Esophagus squamous epithelium (tissue), 5 donors: ENCODE measurements around the gene PRDM2. TPM values are rescaled to one million over a fixed set of nuclear protein-coding genes. Genes with fewer than 3 reads are reported as not detected.

Experiments
- DNase-seq: peaks from one replicate; lab custom pipeline; 2025; lab: John Stamatoyannopoulos, UW
- H3K27ac ChIP-seq, 4 donors: fragments of 200-600 bp; sonication (generic); one replicate each; pipeline ENCODE4 v1.5.1; 2016 to 2019; ENCODE audit warnings: mild to moderate bottlenecking in 1 of 4
- H3K27me3 ChIP-seq, 4 donors: fragments of 200-600 bp; sonication (generic); 1 replicate in 3 of 4; 2 replicates in 1 of 4; pipeline versions ENCODE4 v1.5.1 to v1.6.0; 2017 to 2021; ENCODE audit warnings: antibody characterized with exemption in 1 of 4
- H3K36me3 ChIP-seq, 3 donors: fragments of 200-600 bp; sonication (generic); one replicate each; pipeline ENCODE4 v1.5.1; 2016 to 2019
- H3K4me1 ChIP-seq, 3 donors: fragments of 200-600 bp; sonication (generic); one replicate each; pipeline ENCODE4 v1.5.1; 2017 to 2019
- H3K4me3 ChIP-seq, 4 donors: fragments of 200-600 bp; sonication (generic); 1 replicate in 3 of 4; 2 replicates in 1 of 4; pipeline ENCODE4 v1.5.1; 2016 to 2019; ENCODE audit warnings: mild to moderate bottlenecking in 2 of 4, moderate library complexity in 1 of 4
- H3K9me3 ChIP-seq, 3 donors: fragments of 200-600 bp; sonication (generic); one replicate each; pipeline ENCODE4 v1.5.1; 2016 to 2019
- POLR2A ChIP-seq, 4 donors: fragments of 450-650 bp; IDR thresholded peaks; one replicate each; pipeline ENCODE4 v1.6.1; 2017; ENCODE audit warnings: antibody characterized with exemption in 4 of 4, mild to moderate bottlenecking in 4 of 4, moderate library complexity in 3 of 4
- WGBS, 2 donors: methylation state at CpG; one replicate each; pipeline ENCODE4 v1.1.5; 2018; 5-methylcytosine and 5-hydroxymethylcytosine counted together
- intact Hi-C: fragments of 100-400 bp; cut with DNase I; formaldehyde crosslinking; loops from one replicate; pipeline ENCODE4 v1.15.0; 2022
- total RNA-seq, 4 donors: library from RNA; depleted of rRNA; stranded (reverse); fragments of >200 nt; gene quantifications; one replicate each; pipeline ENCODE4 v1.1.0, GENCODE V29; 2016
- TF ChIP-seq, protein P1 (sequence below), 6 experiments: fragments of 450-650 bp in 4 of 6; fragments of 200-600 bp in 2 of 6; sonication (generic) in 2 of 6; IDR thresholded peaks; one replicate each; pipeline ENCODE4 v1.5.1; 2016 to 2019; ENCODE audit warnings: antibody characterized with exemption in 6 of 6, mild to moderate bottlenecking in 4 of 6, moderate library complexity in 4 of 6
- donor health status: DM: yes; HTN: yes; CAD: no.

Gene PRDM2
- total RNA-seq, 4 donors from 2014 or later = 19.2 to 37.4 (median 26.2) TPM

DNA sequence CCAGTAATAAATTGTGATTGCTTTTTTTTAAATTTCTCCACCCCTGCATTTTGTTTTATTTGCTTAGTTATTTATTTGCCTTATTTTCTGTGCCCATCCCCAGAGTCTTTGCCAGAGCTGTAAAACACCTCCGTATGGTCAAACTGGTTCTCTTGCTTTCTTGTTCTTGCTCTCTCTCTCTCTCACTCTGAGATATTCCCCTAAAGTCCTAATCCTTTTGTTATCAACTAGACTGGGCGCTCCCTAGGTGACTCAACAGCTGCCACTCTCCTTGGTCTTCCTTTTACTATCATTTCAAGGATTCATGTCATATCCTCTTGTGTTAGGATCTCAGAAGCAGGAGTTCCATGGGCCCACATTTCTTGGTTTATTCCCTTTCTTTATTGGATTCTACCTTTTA is 160.0 kb downstream of the PRDM2 start:
- TF ChIP-seq, protein P1, sequence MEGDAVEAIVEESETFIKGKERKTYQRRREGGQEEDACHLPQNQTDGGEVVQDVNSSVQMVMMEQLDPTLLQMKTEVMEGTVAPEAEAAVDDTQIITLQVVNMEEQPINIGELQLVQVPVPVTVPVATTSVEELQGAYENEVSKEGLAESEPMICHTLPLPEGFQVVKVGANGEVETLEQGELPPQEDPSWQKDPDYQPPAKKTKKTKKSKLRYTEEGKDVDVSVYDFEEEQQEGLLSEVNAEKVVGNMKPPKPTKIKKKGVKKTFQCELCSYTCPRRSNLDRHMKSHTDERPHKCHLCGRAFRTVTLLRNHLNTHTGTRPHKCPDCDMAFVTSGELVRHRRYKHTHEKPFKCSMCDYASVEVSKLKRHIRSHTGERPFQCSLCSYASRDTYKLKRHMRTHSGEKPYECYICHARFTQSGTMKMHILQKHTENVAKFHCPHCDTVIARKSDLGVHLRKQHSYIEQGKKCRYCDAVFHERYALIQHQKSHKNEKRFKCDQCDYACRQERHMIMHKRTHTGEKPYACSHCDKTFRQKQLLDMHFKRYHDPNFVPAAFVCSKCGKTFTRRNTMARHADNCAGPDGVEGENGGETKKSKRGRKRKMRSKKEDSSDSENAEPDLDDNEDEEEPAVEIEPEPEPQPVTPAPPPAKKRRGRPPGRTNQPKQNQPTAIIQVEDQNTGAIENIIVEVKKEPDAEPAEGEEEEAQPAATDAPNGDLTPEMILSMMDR (IDR thresholded peaks at IDR 0.05) = no peak
- TF ChIP-seq POLR2A (IDR thresholded peaks at IDR 0.05) = no peak
- Histone ChIP-seq H3K4me1 (peaks cover 0 to 7% (median 0%) of the 10 kb centered on the region in 3 donors), H3K27me3 (no peaks in the 10 kb centered on the region), H3K4me3 (no peak overlapping the region), H3K27ac (no peak overlapping the region), H3K36me3 (no peaks in the 10 kb centered on the region), H3K9me3 (peaks cover 0 to 8% (median 0%) of the 10 kb centered on the region in 3 donors)
- 35 to 38% methylated on average over 2 of the region's 2 CpGs for WGBS, 2 donors
- DNase-seq = no peak
- intact Hi-C loops = no loop called here

DNA sequence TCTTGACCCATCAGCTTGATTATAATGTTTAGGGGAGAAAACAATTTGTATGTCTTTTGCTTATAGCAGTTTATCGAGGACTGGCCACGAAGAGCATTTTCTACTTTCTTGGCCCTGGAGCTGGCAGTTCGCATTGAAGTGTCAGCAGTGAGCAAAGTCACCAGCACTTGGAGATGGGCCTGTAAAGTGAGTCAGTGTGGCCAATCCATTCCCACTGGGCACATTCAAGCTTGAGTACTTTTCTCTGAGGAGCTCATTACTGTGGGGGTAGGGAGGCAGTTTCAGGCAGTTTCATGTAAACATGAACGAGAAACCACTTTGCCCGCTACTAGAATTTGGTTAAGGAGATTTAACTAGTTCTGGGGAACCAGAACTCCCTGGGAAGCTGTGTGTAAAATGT is 164.8 kb downstream of the PRDM2 start:
- Histone ChIP-seq H3K27ac (no peak overlapping the region), H3K4me1 (peaks cover 0 to 6% (median 0%) of the 10 kb centered on the region in 3 donors), H3K9me3 (no peaks in the 10 kb centered on the region), H3K27me3 (no peaks in the 10 kb centered on the region), H3K4me3 (no peak overlapping the region), H3K36me3 (no peaks in the 10 kb centered on the region)
- WGBS, 2 donors = 84 to 93% methylated on average over 4 to 5 of the region's 5 CpGs
- TF ChIP-seq, protein P1 (IDR thresholded peaks at IDR 0.05) = no peak
- TF ChIP-seq POLR2A (IDR thresholded peaks at IDR 0.05) = no peak
- intact Hi-C loops = no loop called here
- no peak for DNase-seq

DNA sequence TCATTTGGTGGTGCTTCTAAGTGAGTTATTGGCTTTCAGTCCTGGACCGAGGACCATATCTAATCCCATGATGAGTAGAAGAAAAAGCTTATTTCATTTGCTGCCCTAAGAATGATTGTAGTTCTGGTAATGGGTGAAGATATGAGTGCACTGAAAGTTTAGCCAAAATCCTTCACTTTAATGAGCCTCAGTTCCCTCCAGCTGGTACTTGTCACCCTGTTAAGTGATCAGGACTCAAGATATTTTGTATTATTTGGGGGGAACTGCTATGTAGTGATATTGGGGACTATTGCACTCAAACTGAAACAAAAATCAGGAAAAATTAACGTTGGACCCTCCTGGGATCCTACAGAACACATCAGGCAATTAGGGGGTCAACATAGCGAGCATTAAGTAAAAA is 165.9 kb downstream of the PRDM2 start:
- Histone ChIP-seq H3K27ac (no peak overlapping the region), H3K9me3 (no peaks in the 10 kb centered on the region), H3K4me3 (no peak overlapping the region), H3K4me1 (no peaks in the 10 kb centered on the region), H3K27me3 (no peaks in the 10 kb centered on the region), H3K36me3 (no peaks in the 10 kb centered on the region)
- 56 to 66% methylated on average over 3 of the region's 3 CpGs for WGBS, 2 donors
- TF ChIP-seq, protein P1 (IDR thresholded peaks at IDR 0.05) = no peak
- no peak for TF ChIP-seq POLR2A (IDR thresholded peaks at IDR 0.05)
- intact Hi-C loops = no loop called here
- no peak for DNase-seq

DNA sequence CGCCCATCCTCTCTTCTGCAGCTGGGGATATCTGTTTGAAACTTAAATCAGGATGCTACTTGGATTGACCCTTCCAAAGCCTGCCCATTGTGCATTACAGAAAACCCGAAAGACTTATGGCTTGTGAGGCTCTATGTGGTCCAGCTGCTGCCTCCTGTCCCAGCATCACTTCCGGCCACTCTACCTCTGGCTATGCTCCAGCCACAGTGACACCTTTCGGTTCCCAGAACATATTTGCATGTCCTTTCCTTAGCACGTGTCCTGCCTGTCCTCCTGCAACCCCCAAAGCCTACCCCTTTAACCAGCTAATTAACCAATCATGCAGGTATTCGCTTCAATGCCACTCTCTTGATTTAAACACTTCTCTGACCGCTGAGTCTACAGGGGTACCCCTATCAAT is 167.6 kb downstream of the PRDM2 start:
- Histone ChIP-seq H3K36me3 (no peaks in the 10 kb centered on the region), H3K27ac (no peak overlapping the region), H3K4me3 (no peak overlapping the region), H3K4me1 (no peaks in the 10 kb centered on the region), H3K27me3 (peaks cover 0 to 3% (median 0%) of the 10 kb centered on the region in 4 donors), H3K9me3 (no peaks in the 10 kb centered on the region)
- WGBS, 2 donors = 68 to 80% methylated on average over 7 of the region's 7 CpGs
- TF ChIP-seq, protein P1 (IDR thresholded peaks at IDR 0.05) = no peak
- no peak for TF ChIP-seq POLR2A (IDR thresholded peaks at IDR 0.05)
- intact Hi-C loops = no loop called here
- no peak for DNase-seq

DNA sequence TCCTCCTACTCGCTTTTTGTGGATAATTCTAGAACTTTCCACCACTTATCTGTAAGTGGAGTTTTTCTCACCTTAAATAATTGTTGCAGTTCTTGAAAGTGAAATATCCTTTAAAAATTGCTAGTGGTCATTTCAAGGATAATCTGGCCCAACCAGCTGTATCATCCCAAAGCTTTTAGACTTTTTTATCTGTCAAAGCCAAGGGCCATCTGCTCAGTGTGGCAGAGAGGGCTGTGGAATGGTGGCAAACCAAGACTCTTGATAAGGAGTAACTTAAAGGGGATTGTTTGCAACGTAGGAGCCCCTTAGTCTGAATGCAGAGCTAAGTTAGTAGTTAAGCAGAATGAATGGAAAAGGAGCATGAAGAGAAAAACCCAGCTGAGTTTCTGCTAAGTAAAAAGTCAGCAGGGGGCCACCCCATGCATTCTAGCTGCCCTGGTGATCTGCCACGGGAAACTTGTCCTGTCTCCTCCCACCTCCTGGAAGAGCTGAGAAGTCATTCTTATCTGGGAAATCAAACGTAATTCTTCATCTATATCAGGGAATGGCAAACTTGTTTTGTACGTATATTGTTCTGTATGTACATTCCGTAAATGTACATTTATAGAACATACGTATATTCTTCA is 169.3 kb downstream of the PRDM2 start:
- intact Hi-C loops = no loop called here

More for the DNA sequence above, 169.3 kb downstream of the PRDM2 start:
- WGBS, 2 donors = 56 to 62% methylated on average over 7 of the region's 7 CpGs
- Histone ChIP-seq H3K9me3 (no peaks in the 10 kb centered on the region), H3K4me3 (no peak overlapping the region), H3K36me3 (no peaks in the 10 kb centered on the region), H3K27me3 (peaks cover 0 to 11% (median 0%) of the 10 kb centered on the region in 4 donors), H3K4me1 (no peaks in the 10 kb centered on the region), H3K27ac (no peak overlapping the region)
- TF ChIP-seq POLR2A (IDR thresholded peaks at IDR 0.05) = no peak
- TF ChIP-seq, protein P1 (IDR thresholded peaks at IDR 0.05) = no peak
- no peak for DNase-seq
